BJ (cell line): ENCODE measurements around the gene EPS8L3. TPM values are rescaled to one million over a fixed set of nuclear protein-coding genes. Genes with fewer than 3 reads are reported as not detected.

ENCODE experiments used
- CTCF ChIA-PET: fragments of 350-600 bp; formaldehyde crosslinking; extraction: SDS; loops from one replicate; lab custom pipeline; 2021; ENCODE audit warnings: antibody characterized with exemption, inconsistent platforms; lab: Yijun Ruan, JAX
- POLR2A ChIA-PET: fragments of 300-600 bp; sonication (Branson Sonifier 250); formaldehyde crosslinking; extraction: SDS; loops from one replicate; lab custom pipeline; 2021; ENCODE audit warnings: antibody characterized with exemption; lab: Charles Lee
- DNase-seq: peaks from one replicate; pipeline ENCODE4 v3.0.0-alpha.2; 2011; ENCODE audit warnings: low read depth
- H3K27me3 ChIP-seq: 2 replicates; pipeline ENCODE4 v1.6.0; 2011; ENCODE audit warnings: low read length; ENCODE audit not compliant: control insufficient read depth, insufficient read depth
- H3K36me3 ChIP-seq: 2 replicates; pipeline ENCODE4 v1.5.1; 2011; ENCODE audit warnings: low read length; ENCODE audit not compliant: control insufficient read depth, insufficient read depth
- H3K4me3 ChIP-seq: 2 replicates; pipeline ENCODE4 v1.5.1; 2011; ENCODE audit warnings: low read depth, mild to moderate bottlenecking, control low read depth, low read length
- polyA plus RNA-seq: library from polyadenylated mRNA; depleted of rRNA; stranded (reverse); fragments of >200 nt; gene quantifications from 2 replicates; pipeline ENCODE4 v1.2.3, GENCODE V29; 2011
- TF ChIP-seq, protein P1 (sequence below): IDR thresholded peaks from 2 replicates; pipeline ENCODE4 v1.5.1; 2011; ENCODE audit warnings: low read depth, mild to moderate bottlenecking, control low read depth, inconsistent platforms, low read length, moderate library complexity; ENCODE audit not compliant: insufficient read depth

The EPS8L3 gene
- polyA plus RNA-seq, 1 experiment = not detected

DNA sequence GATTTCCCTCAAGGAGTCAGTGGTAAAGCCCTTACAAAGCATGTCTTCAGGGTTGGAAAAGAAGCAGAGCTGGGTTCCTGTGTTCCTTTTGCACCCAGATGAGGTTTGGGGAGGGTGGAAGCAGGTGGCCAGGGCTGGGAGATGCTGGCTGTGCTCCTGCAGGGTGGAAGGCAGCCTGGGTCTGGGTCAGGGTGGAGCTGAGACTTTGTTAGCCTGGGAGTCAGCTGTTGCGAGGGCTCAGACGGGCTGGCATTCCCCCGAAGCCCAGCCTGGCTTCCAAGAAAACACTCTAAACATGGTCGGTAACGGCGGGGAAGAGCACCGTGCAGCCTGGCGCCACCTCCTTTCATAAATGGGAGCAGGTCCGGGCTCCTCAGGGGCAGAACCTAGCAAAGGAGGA, 43.7 kb upstream of the EPS8L3 start:
- POLR2A ChIA-PET = no interaction called here
- H3K36me3 ChIP-seq = no peaks in the 10 kb centered on the region
- CTCF ChIA-PET = interaction anchor here (1.0 kb wide), 1 partner anchor 13 kb away, joined by 7 read pairs; no protein-coding TSS in a partner anchor
- TF ChIP-seq, protein P1, sequence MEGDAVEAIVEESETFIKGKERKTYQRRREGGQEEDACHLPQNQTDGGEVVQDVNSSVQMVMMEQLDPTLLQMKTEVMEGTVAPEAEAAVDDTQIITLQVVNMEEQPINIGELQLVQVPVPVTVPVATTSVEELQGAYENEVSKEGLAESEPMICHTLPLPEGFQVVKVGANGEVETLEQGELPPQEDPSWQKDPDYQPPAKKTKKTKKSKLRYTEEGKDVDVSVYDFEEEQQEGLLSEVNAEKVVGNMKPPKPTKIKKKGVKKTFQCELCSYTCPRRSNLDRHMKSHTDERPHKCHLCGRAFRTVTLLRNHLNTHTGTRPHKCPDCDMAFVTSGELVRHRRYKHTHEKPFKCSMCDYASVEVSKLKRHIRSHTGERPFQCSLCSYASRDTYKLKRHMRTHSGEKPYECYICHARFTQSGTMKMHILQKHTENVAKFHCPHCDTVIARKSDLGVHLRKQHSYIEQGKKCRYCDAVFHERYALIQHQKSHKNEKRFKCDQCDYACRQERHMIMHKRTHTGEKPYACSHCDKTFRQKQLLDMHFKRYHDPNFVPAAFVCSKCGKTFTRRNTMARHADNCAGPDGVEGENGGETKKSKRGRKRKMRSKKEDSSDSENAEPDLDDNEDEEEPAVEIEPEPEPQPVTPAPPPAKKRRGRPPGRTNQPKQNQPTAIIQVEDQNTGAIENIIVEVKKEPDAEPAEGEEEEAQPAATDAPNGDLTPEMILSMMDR = no peak
- no peaks in the 10 kb centered on the region for H3K27me3 ChIP-seq
- DNase-seq = no peak
- no peak overlapping the region for H3K4me3 ChIP-seq

DNA sequence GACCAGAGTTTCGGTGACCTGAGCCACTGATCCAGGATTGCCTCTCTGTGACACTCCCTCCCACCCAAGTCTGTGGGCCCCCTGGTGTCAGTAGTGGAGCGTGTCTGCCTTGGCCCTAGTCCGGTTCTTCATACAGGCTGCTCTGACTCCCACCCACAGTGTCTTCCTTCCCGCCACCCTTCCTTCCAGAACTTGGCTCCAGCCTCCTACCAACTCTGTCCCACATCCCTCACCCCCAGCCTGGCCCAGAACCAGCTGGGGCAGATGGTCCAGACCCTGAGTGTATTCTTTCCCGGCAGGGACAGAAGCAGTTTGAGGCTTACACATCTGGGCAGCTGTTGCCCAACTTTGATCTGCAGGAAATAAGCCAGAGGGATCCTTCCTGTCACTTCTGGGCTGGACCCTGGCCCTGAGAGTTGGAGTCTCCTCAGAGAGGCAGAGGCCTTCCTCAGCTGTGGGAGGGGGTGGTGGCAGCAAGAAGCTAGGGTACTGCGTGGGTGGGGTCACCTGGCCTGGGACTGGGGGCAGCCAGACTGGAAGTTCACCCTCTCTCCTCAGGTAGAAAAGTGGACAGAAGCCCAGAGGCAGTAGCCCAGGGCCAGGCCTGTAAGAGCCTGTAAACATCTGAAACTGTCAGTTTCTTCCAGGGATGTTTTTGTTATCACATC, 43.1 kb upstream of the EPS8L3 start:
- ChIA-PET POLR2A (no interaction called here), CTCF (interaction anchor here (1.0 to 1.9 kb wide), 2 partner anchors 10 to 13 kb away, joined by 7 to 8 read pairs; no protein-coding TSS in a partner anchor)
- no peak overlapping the region for H3K4me3 ChIP-seq
- H3K36me3 ChIP-seq = no peaks in the 10 kb centered on the region
- H3K27me3 ChIP-seq = no peaks in the 10 kb centered on the region
- DNase-seq = no peak
- TF ChIP-seq, protein P1 = no peak

DNA sequence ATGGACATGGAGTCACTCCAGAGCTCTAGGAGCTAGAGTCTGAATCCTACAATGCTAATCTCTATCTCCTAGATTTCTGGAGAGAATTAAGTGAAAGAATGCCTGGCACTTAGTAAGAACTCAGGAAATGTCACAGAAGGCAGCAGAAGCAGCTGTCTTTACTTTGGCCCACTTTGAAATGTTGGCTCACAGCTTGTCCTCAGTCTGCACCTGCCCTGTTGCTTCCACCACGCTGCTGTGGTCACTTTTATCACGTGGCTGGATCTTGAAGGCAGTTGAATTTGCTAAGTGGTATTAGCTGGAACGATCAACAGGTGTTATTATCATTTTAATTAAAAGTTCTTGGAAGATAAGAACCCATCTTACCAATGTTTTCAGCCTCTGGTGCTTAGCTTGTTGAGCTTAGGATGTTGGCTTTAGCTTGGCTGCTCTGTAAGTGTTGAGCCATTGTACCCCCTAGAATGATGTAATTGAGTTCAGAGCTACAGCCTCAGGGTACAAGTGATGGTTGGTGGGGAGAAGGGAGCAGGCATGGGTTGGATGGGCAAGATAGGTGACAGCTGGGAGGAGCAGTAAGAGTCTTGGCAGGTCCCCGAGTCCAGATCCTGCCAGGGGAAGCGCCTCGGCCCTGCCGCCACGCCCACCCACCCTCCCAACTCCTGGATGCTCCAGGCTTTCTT, 41.9 kb upstream of the EPS8L3 start:
- Histone ChIP-seq H3K27me3 (no peaks in the 10 kb centered on the region), H3K4me3 (no peak overlapping the region), H3K36me3 (no peaks in the 10 kb centered on the region)
- TF ChIP-seq, protein P1 = no peak
- ChIA-PET POLR2A (no interaction called here), CTCF (interaction anchor here (0.6 to 1.9 kb wide), 5 partner anchors 9 to 178 kb away, joined by 3 to 8 read pairs (median 5); no protein-coding TSS in a partner anchor)
- no peak for DNase-seq

DNA sequence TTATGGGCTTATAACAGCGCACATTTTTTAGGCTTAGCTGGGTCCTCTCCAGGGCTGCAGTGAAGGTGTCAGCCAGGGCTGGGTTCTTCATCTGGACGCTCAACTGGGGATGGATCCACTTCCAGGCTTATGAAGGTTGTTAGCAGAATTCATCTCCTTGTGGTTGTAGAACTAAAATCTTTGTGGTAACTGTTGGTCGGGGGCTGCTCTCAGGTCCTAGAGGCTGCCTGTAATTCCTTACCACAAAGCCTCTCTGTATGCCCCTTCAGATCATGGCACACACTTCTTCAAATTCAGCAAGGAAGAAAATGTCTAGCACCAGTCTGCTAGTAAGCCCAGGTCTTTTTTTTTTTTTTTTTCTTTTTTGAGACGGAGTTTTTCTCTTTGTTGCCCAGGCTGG, 40.9 kb upstream of the EPS8L3 start:
- Histone ChIP-seq H3K27me3 (no peaks in the 10 kb centered on the region), H3K4me3 (no peak overlapping the region), H3K36me3 (no peaks in the 10 kb centered on the region)
- DNase-seq = no peak
- POLR2A ChIA-PET = no interaction called here
- CTCF ChIA-PET = interaction anchor here (0.6 to 1.9 kb wide), 4 partner anchors 12 to 179 kb away, joined by 3 to 7 read pairs (median 5); no protein-coding TSS in a partner anchor
- TF ChIP-seq, protein P1 = no peak

DNA sequence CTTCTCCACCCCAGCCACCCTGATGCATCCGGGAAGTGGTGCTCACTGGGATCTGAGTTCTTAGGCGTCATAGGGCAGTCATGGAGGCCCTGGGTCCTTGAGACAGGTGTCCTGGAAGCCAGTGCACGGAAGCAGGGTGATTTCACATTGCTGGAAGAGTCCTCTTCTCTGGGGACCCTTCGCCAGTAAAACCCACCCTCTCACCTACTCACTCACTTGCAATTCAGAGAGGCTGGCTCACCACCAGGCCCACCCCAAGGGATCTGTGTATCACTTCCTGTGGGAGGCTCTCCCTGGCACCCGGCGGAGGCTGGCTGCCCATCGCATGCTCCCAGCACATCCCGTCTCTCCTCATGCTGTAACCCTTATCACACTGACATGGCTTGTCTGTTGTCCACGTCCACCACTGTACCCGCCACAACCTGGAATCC, 40.2 kb upstream of the EPS8L3 start:
- H3K4me3 ChIP-seq = no peak overlapping the region
- POLR2A ChIA-PET = no interaction called here
- TF ChIP-seq, protein P1 = no peak
- H3K27me3 ChIP-seq = no peaks in the 10 kb centered on the region
- no peaks in the 10 kb centered on the region for H3K36me3 ChIP-seq
- DNase-seq = no peak
- CTCF ChIA-PET = interaction anchor here (1.9 kb wide), 1 partner anchor 11 kb away, joined by 7 read pairs; no protein-coding TSS in a partner anchor
